Measurements from ENCODE around the gene RAB17.
A peak's percentile ranks its signal among the peaks of the same experiment; 100 is the strongest.
"Not testable (repeated sequence)": the region's sequence is repeated elsewhere in the genome, so short reads cannot be mapped to it uniquely, and the experiment has no call there.

The RAB17 gene

GRCh38 chr2:237598468-237599208, 8.1 kb upstream of the RAB17 start:
- no peak for DNase-seq

- DNase-seq = no peak
These were observed 6.9 kb upstream of the RAB17 start for GRCh38 chr2:237597196-237598145.

GRCh38 chr2:237596520-237597195, 6.1 kb upstream of the RAB17 start:
- no peak for DNase-seq

GRCh38 chr2:237595829-237596519, 5.4 kb upstream of the RAB17 start:
- DNase-seq = not testable (repeated sequence)

- DNase-seq = no peak
These were observed 4.0 kb upstream of the RAB17 start for GRCh38 chr2:237594514-237594871.

GRCh38 chr2:237593596-237594320, 3.2 kb upstream of the RAB17 start:
- no peak for DNase-seq

GRCh38 chr2:237593036-237593435, 2.5 kb upstream of the RAB17 start:
- no peak for DNase-seq

- DNase-seq = no peak
These were observed 2.0 kb upstream of the RAB17 start for GRCh38 chr2:237592425-237592980.

- peak; percentile 58 for DNase-seq
These were observed 777 bp upstream of the RAB17 start for GRCh38 chr2:237591141-237591881.

GRCh38 chr2:237588044-237588696, 2.4 kb downstream of the RAB17 start:
- DNase-seq = no peak

GRCh38 chr2:237585590-237586221, 4.8 kb downstream of the RAB17 start:
- DNase-seq = no peak

- DNase-seq = no peak
These were observed 6.9 kb downstream of the RAB17 start for GRCh38 chr2:237583385-237584295.

GRCh38 chr2:237581751-237582746, 8.5 kb downstream of the RAB17 start:
- DNase-seq = no peak

GRCh38 chr2:237581326-237581725, 9.2 kb downstream of the RAB17 start:
- DNase-seq = no peak

GRCh38 chr2:237577956-237578870, 12.3 kb downstream of the RAB17 start:
- no peak for DNase-seq

GRCh38 chr2:237577458-237577857, 13.1 kb downstream of the RAB17 start:
- DNase-seq = no peak

Measured in NCI-H1105 (cell line).